IMR-90 (cell line): ENCODE results near the gene PRSS22.

ENCODE experiments used
- MXI1 ChIP-seq: IDR thresholded peaks from 2 replicates; pipeline ENCODE4 v1.6.1; 2012; ENCODE audit warnings: low read depth, mild to moderate bottlenecking, low read length, moderate library complexity, borderline replicate concordance
- TF ChIP-seq, protein P1 (sequence below): conservative IDR thresholded peaks from 2 replicates; pipeline ENCODE4 v1.5.1; 2012; ENCODE audit warnings: mild to moderate bottlenecking, low read depth, low read length, improper control_type of control experiment
- TF ChIP-seq, protein P2 (sequence below): fragments of 150-350 bp; IDR thresholded peaks from 2 replicates; pipeline ENCODE4 v1.6.1; 2017; ENCODE audit warnings: mild to moderate bottlenecking, antibody characterized with exemption, low read length, low read depth

DNA sequence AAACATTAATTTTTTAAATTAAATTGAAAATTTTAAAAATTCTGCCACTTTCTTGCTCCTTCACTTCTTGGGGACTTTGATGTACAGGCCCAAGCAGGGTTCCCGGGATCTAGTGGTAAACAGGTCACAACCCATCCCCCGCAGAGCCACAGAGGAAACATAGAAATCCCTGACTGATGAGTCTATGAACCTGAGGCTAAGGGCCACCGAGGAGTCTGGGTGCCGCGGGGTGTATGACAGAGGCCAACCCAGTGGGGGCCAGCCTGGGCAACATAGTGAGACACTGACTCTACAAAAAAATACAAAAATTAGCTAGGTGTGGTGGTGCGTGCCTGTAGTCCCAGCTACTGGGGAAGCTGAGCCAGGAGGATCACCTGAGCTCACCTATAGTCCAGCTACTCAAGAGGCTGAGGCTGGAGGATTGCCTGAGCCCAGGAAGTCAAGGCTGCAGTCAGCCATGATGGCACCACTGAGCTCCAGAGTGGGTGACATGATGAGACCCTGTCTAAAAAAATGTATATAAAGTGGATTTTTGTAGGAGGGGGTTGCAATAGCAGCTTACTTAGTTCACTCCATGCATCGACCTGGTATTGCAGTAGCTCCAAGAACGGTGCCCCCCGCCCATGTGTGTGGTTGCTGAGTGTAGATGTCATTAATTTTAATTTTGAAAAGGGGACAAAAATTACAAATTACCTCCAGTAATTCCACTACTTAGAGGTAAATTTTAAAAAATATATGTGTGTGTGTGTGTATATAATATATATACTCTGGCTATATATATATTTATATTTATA is 44.6 kb upstream of the PRSS22 start:
- TF ChIP-seq, protein P1, sequence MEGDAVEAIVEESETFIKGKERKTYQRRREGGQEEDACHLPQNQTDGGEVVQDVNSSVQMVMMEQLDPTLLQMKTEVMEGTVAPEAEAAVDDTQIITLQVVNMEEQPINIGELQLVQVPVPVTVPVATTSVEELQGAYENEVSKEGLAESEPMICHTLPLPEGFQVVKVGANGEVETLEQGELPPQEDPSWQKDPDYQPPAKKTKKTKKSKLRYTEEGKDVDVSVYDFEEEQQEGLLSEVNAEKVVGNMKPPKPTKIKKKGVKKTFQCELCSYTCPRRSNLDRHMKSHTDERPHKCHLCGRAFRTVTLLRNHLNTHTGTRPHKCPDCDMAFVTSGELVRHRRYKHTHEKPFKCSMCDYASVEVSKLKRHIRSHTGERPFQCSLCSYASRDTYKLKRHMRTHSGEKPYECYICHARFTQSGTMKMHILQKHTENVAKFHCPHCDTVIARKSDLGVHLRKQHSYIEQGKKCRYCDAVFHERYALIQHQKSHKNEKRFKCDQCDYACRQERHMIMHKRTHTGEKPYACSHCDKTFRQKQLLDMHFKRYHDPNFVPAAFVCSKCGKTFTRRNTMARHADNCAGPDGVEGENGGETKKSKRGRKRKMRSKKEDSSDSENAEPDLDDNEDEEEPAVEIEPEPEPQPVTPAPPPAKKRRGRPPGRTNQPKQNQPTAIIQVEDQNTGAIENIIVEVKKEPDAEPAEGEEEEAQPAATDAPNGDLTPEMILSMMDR = no peak
- no peak for TF ChIP-seq MXI1
- TF ChIP-seq, protein P2, sequence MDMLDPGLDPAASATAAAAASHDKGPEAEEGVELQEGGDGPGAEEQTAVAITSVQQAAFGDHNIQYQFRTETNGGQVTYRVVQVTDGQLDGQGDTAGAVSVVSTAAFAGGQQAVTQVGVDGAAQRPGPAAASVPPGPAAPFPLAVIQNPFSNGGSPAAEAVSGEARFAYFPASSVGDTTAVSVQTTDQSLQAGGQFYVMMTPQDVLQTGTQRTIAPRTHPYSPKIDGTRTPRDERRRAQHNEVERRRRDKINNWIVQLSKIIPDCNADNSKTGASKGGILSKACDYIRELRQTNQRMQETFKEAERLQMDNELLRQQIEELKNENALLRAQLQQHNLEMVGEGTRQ = no peak
